HepG2 (cell line): ENCODE measurements around the gene TRIO. TPM values are rescaled to one million over a fixed set of nuclear protein-coding genes. Genes with fewer than 3 reads are reported as not detected.
A peak's percentile ranks its signal among the peaks of the same experiment; 100 is the strongest.

Experiments
- GLI4 ChIP-seq: sonication (generic); formaldehyde crosslinking; IDR thresholded peaks from 2 replicates; pipeline ENCODE4 v1.5.1; 2020; ENCODE audit warnings: missing genetic modification reagents, mild to moderate bottlenecking, moderate library complexity, borderline replicate concordance
- KAT2B ChIP-seq: fragments of 150-350 bp; IDR thresholded peaks from 2 replicates; pipeline ENCODE4 v1.6.1; 2014; ENCODE audit warnings: low read depth, low read length, borderline replicate concordance
- SOX5 ChIP-seq: IDR thresholded peaks from 2 replicates; pipeline ENCODE4 v1.6.1; 2016; ENCODE audit warnings: borderline replicate concordance
- ZNF12 ChIP-seq: sonication (generic); formaldehyde crosslinking; IDR thresholded peaks from 2 replicates; pipeline ENCODE4 v1.5.0; 2020; ENCODE audit warnings: missing genetic modification reagents
- ZNF446 ChIP-seq: sonication (generic); formaldehyde crosslinking; IDR thresholded peaks from 2 replicates; pipeline ENCODE4 v1.5.0; 2020; ENCODE audit warnings: mild to moderate bottlenecking, missing genetic modification reagents
- ZNF788 ChIP-seq: sonication (generic); formaldehyde crosslinking; IDR thresholded peaks from 2 replicates; pipeline ENCODE4 v1.5.0; 2020; ENCODE audit warnings: mild to moderate bottlenecking, missing genetic modification reagents, borderline replicate concordance
- polyA plus RNA-seq, 8 experiments: library from polyadenylated mRNA; depleted of rRNA in 3 of 8; stranded (reverse) in 7 of 8; unstranded in 1 of 8; fragments of >200 nt; fragmentation: Illumina TruSeq in 4 of 8; extraction: Trizol in 4 of 8; gene quantifications; 2 replicates each; pipeline versions ENCODE4 v1.2.1 to v1.2.3, GENCODE V29; 2011 to 2016; ENCODE audit warnings: low read depth in 4 of 8, missing spikeins in 1 of 8, mixed read lengths in 1 of 8; ENCODE audit not compliant: insufficient read depth in 1 of 8
- total RNA-seq, 5 experiments: library from RNA; depleted of rRNA; stranded (reverse); fragments of >200 nt; fragmentation: Illumina TruSeq; extraction: Trizol; gene quantifications; 2 replicates each; pipeline ENCODE4 v1.2.3, GENCODE V29; 2016; ENCODE audit warnings: low read depth in 1 of 5
- TF ChIP-seq, protein P1 (sequence below): sonication (generic); formaldehyde crosslinking; IDR thresholded peaks from 2 replicates; pipeline ENCODE4 v1.4.0; 2020; ENCODE audit warnings: missing genetic modification reagents
- TF ChIP-seq, protein P2 (sequence below), 2 experiments: IDR thresholded peaks; 2 replicates each; pipeline ENCODE4 v1.6.1; 2011 to 2012; ENCODE audit warnings: low read length in 2 of 2, borderline replicate concordance in 1 of 2, low read depth in 1 of 2, mild to moderate bottlenecking in 1 of 2, moderate library complexity in 1 of 2

Gene TRIO
- total and polyA plus RNA-seq, 2 of the 13 experiments (the other 11 are each of a cell fraction or from before 2014, with no cell fraction given), result 45.2 to 45.9 TPM

DNA sequence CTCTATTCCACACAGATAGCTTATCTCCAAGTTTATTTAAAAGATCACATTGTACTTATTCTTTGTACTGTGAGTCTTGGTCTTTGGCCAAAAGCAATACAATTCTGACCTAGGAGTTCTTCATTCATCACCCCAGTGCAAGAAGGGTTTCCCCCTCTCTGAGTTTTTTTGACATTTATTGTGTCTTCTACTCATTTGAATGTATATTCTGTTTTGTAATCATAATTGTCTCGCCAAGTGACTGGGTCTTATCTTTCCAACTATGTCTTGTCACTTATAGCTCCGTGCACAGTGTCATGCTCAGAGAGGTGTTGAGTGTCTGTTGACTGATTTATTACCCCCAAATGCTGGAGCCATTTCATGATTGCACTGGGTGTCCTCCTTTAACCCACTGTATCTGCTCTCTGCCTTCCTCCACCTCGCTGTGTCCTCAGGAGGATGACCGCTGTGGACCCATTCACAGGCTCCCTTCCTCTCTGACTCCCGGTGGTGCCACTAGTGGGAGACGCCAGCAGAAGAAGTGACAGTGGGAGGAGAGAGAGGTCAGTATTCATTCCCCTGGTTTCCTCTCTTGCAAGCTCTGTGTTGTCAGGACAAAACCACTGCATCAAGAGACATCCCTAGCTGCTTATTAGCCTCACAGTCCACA is 11.2 kb upstream of the TRIO start (continued):
- TF ChIP-seq, protein P1, sequence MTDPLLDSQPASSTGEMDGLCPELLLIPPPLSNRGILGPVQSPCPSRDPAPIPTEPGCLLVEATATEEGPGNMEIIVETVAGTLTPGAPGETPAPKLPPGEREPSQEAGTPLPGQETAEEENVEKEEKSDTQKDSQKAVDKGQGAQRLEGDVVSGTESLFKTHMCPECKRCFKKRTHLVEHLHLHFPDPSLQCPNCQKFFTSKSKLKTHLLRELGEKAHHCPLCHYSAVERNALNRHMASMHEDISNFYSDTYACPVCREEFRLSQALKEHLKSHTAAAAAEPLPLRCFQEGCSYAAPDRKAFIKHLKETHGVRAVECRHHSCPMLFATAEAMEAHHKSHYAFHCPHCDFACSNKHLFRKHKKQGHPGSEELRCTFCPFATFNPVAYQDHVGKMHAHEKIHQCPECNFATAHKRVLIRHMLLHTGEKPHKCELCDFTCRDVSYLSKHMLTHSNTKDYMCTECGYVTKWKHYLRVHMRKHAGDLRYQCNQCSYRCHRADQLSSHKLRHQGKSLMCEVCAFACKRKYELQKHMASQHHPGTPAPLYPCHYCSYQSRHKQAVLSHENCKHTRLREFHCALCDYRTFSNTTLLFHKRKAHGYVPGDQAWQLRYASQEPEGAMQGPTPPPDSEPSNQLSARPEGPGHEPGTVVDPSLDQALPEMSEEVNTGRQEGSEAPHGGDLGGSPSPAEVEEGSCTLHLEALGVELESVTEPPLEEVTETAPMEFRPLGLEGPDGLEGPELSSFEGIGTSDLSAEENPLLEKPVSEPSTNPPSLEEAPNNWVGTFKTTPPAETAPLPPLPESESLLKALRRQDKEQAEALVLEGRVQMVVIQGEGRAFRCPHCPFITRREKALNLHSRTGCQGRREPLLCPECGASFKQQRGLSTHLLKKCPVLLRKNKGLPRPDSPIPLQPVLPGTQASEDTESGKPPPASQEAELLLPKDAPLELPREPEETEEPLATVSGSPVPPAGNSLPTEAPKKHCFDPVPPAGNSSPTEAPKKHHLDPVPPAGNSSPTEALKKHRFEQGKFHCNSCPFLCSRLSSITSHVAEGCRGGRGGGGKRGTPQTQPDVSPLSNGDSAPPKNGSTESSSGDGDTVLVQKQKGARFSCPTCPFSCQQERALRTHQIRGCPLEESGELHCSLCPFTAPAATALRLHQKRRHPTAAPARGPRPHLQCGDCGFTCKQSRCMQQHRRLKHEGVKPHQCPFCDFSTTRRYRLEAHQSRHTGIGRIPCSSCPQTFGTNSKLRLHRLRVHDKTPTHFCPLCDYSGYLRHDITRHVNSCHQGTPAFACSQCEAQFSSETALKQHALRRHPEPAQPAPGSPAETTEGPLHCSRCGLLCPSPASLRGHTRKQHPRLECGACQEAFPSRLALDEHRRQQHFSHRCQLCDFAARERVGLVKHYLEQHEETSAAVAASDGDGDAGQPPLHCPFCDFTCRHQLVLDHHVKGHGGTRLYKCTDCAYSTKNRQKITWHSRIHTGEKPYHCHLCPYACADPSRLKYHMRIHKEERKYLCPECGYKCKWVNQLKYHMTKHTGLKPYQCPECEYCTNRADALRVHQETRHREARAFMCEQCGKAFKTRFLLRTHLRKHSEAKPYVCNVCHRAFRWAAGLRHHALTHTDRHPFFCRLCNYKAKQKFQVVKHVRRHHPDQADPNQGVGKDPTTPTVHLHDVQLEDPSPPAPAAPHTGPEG, result no peak
- TF ChIP-seq SOX5, result 0 out of 2 replicates have a peak, but pooled peaks have one; percentile 11
- TF ChIP-seq, protein P2, sequence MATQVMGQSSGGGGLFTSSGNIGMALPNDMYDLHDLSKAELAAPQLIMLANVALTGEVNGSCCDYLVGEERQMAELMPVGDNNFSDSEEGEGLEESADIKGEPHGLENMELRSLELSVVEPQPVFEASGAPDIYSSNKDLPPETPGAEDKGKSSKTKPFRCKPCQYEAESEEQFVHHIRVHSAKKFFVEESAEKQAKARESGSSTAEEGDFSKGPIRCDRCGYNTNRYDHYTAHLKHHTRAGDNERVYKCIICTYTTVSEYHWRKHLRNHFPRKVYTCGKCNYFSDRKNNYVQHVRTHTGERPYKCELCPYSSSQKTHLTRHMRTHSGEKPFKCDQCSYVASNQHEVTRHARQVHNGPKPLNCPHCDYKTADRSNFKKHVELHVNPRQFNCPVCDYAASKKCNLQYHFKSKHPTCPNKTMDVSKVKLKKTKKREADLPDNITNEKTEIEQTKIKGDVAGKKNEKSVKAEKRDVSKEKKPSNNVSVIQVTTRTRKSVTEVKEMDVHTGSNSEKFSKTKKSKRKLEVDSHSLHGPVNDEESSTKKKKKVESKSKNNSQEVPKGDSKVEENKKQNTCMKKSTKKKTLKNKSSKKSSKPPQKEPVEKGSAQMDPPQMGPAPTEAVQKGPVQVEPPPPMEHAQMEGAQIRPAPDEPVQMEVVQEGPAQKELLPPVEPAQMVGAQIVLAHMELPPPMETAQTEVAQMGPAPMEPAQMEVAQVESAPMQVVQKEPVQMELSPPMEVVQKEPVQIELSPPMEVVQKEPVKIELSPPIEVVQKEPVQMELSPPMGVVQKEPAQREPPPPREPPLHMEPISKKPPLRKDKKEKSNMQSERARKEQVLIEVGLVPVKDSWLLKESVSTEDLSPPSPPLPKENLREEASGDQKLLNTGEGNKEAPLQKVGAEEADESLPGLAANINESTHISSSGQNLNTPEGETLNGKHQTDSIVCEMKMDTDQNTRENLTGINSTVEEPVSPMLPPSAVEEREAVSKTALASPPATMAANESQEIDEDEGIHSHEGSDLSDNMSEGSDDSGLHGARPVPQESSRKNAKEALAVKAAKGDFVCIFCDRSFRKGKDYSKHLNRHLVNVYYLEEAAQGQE (IDR thresholded peaks at IDR 0.05; ENCODE audit: borderline replicate concordance in 1 of 2, low read depth in 1 of 2, low read length in 2 of 2), result no peak
- TF ChIP-seq ZNF12 (CRISPR knock-in tag), result no peak
- TF ChIP-seq ZNF446 (CRISPR knock-in tag), result no peak
- TF ChIP-seq KAT2B, result no peak
- no peak for TF ChIP-seq GLI4
- TF ChIP-seq ZNF788 (CRISPR knock-in tag), result no peak
